Activated CD4-positive, alpha-beta memory T cell treated with anti-CD3 and anti-CD28 coated beads for 36 hours (primary cell): ENCODE measurements around the gene MTURN. TPM values are rescaled to one million over a fixed set of nuclear protein-coding genes. Genes with fewer than 3 reads are reported as not detected.
A peak's percentile ranks its signal among the peaks of the same experiment; 100 is the strongest.
"Not testable (repeated sequence)": the region's sequence is repeated elsewhere in the genome, so short reads cannot be mapped to it uniquely, and the experiment has no call there.

Experiments used
- CTCF ChIA-PET: fragments of 350-600 bp; sonication (Branson Sonifier 250); formaldehyde crosslinking; loops from one replicate; lab custom pipeline; 2021; ENCODE audit warnings: antibody characterized with exemption, inconsistent platforms; lab: Charles Lee
- POLR2A ChIA-PET: fragments of 350-600 bp; sonication (Branson Sonifier 250); formaldehyde crosslinking; loops from one replicate; lab custom pipeline; 2021; ENCODE audit warnings: antibody characterized with exemption; lab: Charles Lee
- DNase-seq: peaks from one replicate; pipeline ENCODE4 v3.0.0-alpha.2; 2020
- H3K27ac Mint-ChIP-seq: one replicate; pipeline ENCODE4 v1.8.0; 2021; ENCODE audit warnings: mixed read lengths
- H3K27me3 Mint-ChIP-seq: one replicate; pipeline ENCODE4 v1.8.0; 2021; ENCODE audit warnings: mixed read lengths
- H3K36me3 Mint-ChIP-seq: one replicate; pipeline ENCODE4 v1.8.0; 2021; ENCODE audit warnings: mixed read lengths
- H3K4me1 Mint-ChIP-seq: one replicate; pipeline ENCODE4 v1.8.0; 2021; ENCODE audit warnings: low read depth, mixed read lengths
- H3K4me3 Mint-ChIP-seq: one replicate; pipeline ENCODE4 v1.8.0; 2021; ENCODE audit warnings: mild to moderate bottlenecking, mixed read lengths
- H3K9me3 Mint-ChIP-seq: one replicate; pipeline ENCODE4 v1.8.0; 2021; ENCODE audit warnings: mixed read lengths
- intact Hi-C: fragments of 100-400 bp; cut with micrococcal nuclease; formaldehyde crosslinking; loops from one replicate; pipeline ENCODE4 v1.15.1; 2023
- total RNA-seq, 2 experiments: library from RNA; stranded (reverse); gene quantifications; one replicate each; pipeline ENCODE4 v1.2.3, GENCODE V29; 2021

The MTURN gene
- 1 to 10 TPM; 3.1 to 3.7 TPM for total RNA-seq

DNA sequence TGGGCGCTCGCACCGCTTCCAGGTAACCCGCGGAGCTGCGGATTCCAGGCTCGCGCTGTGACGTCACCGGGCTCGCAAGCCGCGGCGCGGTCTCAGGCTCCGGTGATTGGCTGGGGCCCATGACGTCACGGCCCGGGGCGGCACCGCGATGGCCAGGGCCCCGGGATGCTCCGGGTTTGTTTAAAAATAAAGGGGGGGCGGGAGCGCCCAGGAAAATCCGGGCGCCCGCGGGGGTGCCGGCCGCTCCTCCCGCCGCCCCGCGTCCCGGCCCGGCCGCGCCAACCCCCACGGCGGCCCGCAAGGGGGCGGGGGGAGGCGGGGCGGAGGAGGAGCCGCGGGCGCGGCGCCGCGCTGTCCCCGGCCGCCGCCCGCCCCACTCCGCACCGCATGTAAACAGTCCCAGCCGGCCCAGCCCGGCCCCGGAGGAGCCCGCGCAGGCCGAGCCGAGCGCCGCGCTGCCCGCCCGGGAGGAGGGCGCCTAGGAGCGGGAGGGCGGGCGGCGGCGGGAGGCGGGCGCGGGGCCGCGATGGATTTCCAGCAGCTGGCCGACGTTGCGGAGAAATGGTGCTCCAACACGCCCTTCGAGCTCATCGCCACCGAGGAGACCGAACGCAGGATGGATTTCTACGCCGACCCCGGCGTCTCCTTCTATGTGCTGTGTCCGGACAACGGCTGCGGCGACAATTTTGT lies at the start of gene MTURN:
MTURN (plus strand) TSS at position 376 of the 690 bp plus-strand sequence; CDS start at position 527, 151 bp downstream.
- Mint-ChIP-seq H3K9me3 (no peaks in the 10 kb centered on the region), H3K27me3 (no peaks in the 10 kb centered on the region), H3K36me3 (no peaks in the 10 kb centered on the region), H3K27ac (peak within 1 kb of the TSS; percentile 45), H3K4me3 (peak within 1 kb of the TSS; percentile 86), H3K4me1 (peaks cover 5% of the 10 kb centered on the region)
- intact Hi-C loops, result loop anchor here (1.0 to 10.0 kb wide), 3 partner anchors 108 to 220 kb away; partner anchors contain the start of genes FKBP14 and ZNRF2
- POLR2A ChIA-PET, result no interaction called here
- peak; percentile 88 for DNase-seq
- CTCF ChIA-PET, result interaction anchor here (0.7 to 1.3 kb wide), 3 partner anchors 22 to 429 kb away, joined by 3 to 4 read pairs (median 3); no protein-coding TSS in a partner anchor

DNA sequence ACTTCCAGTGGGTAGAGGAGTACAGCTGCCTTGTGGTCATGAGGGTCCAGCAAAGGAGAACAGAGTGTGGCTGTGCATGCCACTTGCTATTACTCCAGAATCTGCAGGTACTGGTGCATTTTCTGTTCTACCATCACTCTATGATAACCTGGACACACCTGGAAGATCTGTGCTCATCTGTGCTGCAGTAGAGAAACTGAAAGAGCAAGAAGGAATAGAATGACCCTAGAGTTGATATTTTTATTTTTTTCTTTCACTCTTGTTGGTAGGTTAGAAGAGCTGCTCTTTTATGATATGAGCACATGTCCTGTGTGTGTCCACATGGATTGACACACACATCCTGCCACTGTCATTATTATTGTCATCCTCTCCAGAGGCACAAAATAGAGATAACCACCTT lies 48.3 kb upstream of the MTURN start:
- Mint-ChIP-seq H3K4me3 (no peak overlapping the region), H3K36me3 (no peaks in the 10 kb centered on the region), H3K27ac (no peak overlapping the region), H3K27me3 (no peaks in the 10 kb centered on the region), H3K4me1 (no peaks in the 10 kb centered on the region), H3K9me3 (no peaks in the 10 kb centered on the region)
- intact Hi-C loops, result no loop called here
- no peak for DNase-seq
- CTCF ChIA-PET, result no interaction called here
- POLR2A ChIA-PET, result no interaction called here

DNA sequence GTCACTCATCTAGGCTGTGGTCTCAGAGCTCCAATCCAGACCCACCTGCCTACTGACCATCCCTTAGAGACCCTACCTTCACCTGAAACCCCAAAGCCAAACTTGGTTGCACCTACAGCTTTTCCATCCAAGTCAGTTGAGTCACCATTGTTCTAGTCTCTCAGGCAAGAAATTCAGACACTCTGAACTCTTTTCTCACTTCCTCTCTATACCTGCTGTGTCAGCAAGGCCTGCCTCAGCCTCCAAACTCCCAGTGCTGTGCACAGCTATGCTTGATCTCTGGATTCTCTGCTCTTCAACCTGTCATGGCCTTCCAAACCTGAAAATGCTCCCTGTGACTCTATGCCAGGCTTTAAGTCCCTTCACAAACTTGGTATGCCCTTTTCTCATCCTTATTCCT lies 47.4 kb upstream of the MTURN start:
- no peaks in the 10 kb centered on the region for H3K36me3 Mint-ChIP-seq
- no peaks in the 10 kb centered on the region for H3K27me3 Mint-ChIP-seq
- H3K4me3 Mint-ChIP-seq, result no peak overlapping the region
- POLR2A ChIA-PET, result no interaction called here
- no peak overlapping the region for H3K27ac Mint-ChIP-seq
- H3K9me3 Mint-ChIP-seq, result no peaks in the 10 kb centered on the region
- intact Hi-C loops, result no loop called here
- CTCF ChIA-PET, result interaction anchor here (1.0 kb wide), 1 partner anchor 12 kb away, joined by 5 read pairs; no protein-coding TSS in a partner anchor
- no peak for DNase-seq
- no peaks in the 10 kb centered on the region for H3K4me1 Mint-ChIP-seq

DNA sequence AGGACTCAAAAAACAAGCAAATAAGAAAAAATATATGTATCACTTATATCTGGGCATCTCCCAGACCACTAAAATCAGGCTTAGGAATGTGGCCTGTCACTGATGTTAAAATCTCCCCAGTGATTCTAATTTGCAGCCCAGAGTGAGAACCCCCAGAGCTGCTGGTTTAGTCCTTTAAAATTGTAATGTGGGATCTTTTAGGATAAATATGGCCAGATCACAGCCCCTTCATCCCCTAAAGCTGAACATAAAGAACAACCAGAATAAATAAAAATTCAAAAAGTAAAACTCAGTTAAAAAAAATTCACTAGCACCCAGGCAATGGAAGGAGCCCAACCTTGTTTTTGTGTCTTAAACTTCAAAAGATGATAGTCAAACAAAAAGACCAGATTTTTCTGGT lies 46.4 kb upstream of the MTURN start:
- POLR2A ChIA-PET, result no interaction called here
- no peaks in the 10 kb centered on the region for H3K4me1 Mint-ChIP-seq
- no peaks in the 10 kb centered on the region for H3K36me3 Mint-ChIP-seq
- no peak overlapping the region for H3K27ac Mint-ChIP-seq
- CTCF ChIA-PET, result no interaction called here
- intact Hi-C loops, result no loop called here
- H3K4me3 Mint-ChIP-seq, result no peak overlapping the region
- no peak for DNase-seq
- no peaks in the 10 kb centered on the region for H3K27me3 Mint-ChIP-seq
- no peaks in the 10 kb centered on the region for H3K9me3 Mint-ChIP-seq

DNA sequence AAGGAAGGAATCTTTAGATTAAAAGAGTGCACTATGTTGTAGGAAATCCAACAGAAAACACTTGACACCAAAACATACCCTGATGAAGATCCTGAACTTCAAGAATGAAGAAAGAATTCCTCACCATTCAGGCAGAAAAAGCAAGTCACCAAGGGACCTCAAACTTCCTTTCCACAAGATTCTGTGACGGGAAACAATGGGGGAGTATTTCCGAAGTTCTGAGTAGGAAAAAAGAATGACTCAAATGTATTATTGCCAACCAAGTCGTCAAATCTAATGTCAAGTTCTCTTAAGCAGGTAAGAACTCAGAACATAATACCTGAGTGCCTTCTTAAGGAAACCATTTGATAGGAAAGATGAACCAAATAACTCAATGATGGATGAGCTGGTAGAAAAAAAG lies 44.7 kb upstream of the MTURN start:
- intact Hi-C loops, result no loop called here
- Mint-ChIP-seq H3K4me1 (no peaks in the 10 kb centered on the region), H3K27ac (no peak overlapping the region), H3K27me3 (no peaks in the 10 kb centered on the region), H3K36me3 (peaks cover 4% of the 10 kb centered on the region), H3K4me3 (no peak overlapping the region), H3K9me3 (no peaks in the 10 kb centered on the region)
- ChIA-PET CTCF (interaction anchor here (0.8 kb wide), 1 partner anchor 28 kb away, joined by 3 read pairs; no protein-coding TSS in a partner anchor), POLR2A (no interaction called here)
- no peak for DNase-seq

DNA sequence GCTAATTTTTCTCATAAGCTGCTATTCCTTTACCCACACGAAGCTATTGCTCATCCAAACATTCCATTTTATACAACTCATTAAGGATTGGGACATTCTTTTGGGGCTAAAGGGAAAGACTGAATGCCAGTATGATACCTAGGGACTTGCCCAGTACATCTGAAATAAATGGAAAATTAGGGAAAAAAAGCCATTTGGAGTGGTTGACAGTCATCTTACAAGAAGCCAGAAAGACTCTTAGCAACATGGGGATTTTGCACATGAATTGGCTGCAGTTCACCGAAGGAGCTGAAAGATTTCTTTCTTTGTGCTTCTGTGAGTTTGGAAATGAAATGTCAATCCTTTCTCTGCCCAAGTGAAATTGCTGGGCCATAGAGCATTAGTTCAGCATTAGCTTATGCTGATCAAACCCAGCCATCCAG lies 43.3 kb upstream of the MTURN start:
- H3K27ac Mint-ChIP-seq, result no peak overlapping the region
- H3K4me1 Mint-ChIP-seq, result no peaks in the 10 kb centered on the region
- H3K36me3 Mint-ChIP-seq, result peaks cover 6% of the 10 kb centered on the region
- H3K27me3 Mint-ChIP-seq, result no peaks in the 10 kb centered on the region
- no peak for DNase-seq
- intact Hi-C loops, result no loop called here
- no peaks in the 10 kb centered on the region for H3K9me3 Mint-ChIP-seq
- CTCF ChIA-PET, result no interaction called here
- POLR2A ChIA-PET, result no interaction called here
- no peak overlapping the region for H3K4me3 Mint-ChIP-seq

DNA sequence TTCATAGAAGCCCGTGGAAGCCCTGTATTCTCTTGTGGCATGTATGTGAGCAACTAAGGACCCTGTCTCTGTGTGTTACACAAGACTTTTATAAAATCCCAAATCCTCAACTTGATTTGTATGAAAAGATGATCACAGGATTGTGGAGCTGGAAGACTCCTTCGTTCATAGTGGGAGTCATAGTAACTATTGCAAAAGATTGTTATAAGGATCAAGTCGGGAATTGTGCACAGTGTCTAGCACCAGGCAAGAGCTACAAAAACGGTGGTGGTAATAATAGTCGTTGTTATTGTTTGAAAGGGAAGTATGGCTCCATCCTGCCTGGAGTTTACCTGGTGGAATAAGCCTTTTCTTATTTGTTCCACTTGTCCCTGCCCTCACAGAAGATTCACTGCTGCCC lies 42.8 kb upstream of the MTURN start:
- no peak overlapping the region for H3K4me3 Mint-ChIP-seq
- ChIA-PET POLR2A (no interaction called here), CTCF (interaction anchor here (1.0 kb wide), 1 partner anchor 9 kb away, joined by 3 read pairs; no protein-coding TSS in a partner anchor)
- intact Hi-C loops, result no loop called here
- no peaks in the 10 kb centered on the region for H3K4me1 Mint-ChIP-seq
- H3K36me3 Mint-ChIP-seq, result peaks cover 6% of the 10 kb centered on the region
- DNase-seq, result no peak
- H3K27me3 Mint-ChIP-seq, result no peaks in the 10 kb centered on the region
- H3K9me3 Mint-ChIP-seq, result no peaks in the 10 kb centered on the region
- no peak overlapping the region for H3K27ac Mint-ChIP-seq

DNA sequence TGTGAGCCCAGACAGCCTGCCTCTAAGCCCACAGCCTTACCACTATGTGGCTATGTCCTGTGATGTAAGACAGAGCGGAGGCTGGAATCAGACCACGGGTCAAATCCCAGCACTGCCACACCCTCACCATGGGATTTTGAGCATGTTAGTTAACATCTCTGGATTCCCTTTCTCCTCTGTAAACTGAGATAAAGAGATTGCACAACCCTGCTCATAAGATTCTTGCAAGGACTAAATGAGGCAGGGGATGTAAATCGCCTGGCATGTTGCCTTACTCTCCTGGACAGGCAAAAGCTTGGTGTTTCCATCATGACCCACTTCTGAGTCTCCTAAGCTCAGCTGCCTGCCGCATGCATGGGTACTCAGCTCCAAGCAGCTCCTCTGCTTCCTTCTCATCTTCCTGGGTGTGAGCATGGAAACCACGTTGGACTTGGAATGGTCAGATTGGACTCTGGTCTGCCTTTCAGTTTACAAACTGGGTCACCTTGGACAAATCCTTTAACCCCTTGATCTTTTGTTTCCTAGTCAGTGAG lies 41.3 kb upstream of the MTURN start:
- POLR2A ChIA-PET, result no interaction called here
- CTCF ChIA-PET, result no interaction called here

DNA sequence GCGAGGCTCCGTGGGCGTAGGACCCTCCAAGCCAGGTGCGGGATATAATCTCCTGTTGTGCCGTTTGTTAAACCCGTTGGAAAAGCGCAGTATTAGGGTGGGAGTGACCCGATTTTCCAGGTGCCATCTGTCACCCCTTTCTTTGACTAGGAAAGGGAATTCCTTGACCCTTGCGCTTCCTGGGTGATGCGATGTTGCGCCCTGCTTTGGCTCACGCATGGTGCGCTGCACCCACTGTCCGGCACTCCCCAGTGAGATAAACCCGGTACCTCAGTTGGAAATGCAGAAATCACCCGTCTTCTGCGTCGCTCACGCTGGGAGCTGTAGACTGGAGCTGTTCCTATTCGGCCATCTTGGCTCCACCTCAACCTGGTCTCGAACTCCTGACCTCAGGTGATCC lies 36.2 kb upstream of the MTURN start:
- CTCF ChIA-PET, result not testable (repeated sequence)

More for the DNA sequence above, 41.3 kb upstream of the MTURN start:
- no peaks in the 10 kb centered on the region for H3K4me1 Mint-ChIP-seq
- H3K27me3 Mint-ChIP-seq, result no peaks in the 10 kb centered on the region
- intact Hi-C loops, result no loop called here
- no peak for DNase-seq
- no peaks in the 10 kb centered on the region for H3K9me3 Mint-ChIP-seq
- no peak overlapping the region for H3K4me3 Mint-ChIP-seq
- no peak overlapping the region for H3K27ac Mint-ChIP-seq
- peaks cover 8% of the 10 kb centered on the region for H3K36me3 Mint-ChIP-seq

DNA sequence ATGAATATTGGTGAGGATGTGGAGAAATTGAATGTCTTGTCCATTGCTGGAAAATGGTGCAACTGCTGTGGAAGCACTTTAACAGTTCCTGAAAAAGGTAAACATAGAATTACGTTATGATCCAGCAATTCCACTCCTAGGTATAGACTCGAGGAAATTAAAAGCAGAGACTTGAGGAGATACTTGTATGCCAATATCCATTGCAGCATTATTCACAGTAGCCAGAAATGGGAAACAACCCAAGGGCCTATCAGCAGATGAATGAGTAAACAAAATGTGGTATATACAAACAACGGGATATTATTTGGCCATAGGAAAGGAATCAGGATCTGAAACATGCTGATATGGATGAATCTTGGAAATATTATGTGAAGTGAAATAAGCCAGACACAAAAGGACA lies 32.5 kb upstream of the MTURN start:
- Mint-ChIP-seq H3K36me3 (peaks cover 1% of the 10 kb centered on the region), H3K4me1 (no peaks in the 10 kb centered on the region), H3K4me3 (no peak overlapping the region), H3K9me3 (no peaks in the 10 kb centered on the region), H3K27me3 (no peaks in the 10 kb centered on the region), H3K27ac (no peak overlapping the region)
- intact Hi-C loops, result no loop called here
- CTCF ChIA-PET, result no interaction called here
- POLR2A ChIA-PET, result no interaction called here
- DNase-seq, result no peak

More for the DNA sequence above, 36.2 kb upstream of the MTURN start:
- H3K4me3 Mint-ChIP-seq, DNase-seq, POLR2A ChIA-PET, H3K36me3 Mint-ChIP-seq, intact Hi-C loops, H3K4me1 Mint-ChIP-seq, H3K9me3 Mint-ChIP-seq, H3K27me3 Mint-ChIP-seq, H3K27ac Mint-ChIP-seq: not testable (repeated sequence)

DNA sequence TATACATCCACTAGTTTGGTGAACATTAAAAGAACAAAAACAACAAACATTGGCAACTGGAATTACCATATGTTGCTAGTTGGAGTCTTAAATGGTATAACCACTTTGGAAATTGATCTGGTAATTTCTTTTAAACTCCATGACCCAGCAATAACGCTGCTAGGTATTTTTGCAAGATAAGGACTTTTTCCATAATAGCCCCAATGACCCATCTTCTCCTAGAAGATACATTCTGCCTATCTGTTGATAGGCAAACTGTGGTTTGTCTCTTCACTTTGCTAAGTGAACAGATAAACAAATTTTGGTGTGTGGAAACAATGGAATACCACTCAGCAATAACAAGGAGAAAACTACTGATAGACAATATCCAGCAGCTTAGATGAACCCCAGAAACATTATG lies 30.6 kb upstream of the MTURN start:
- DNase-seq, result no peak
- Mint-ChIP-seq H3K27ac (no peak overlapping the region), H3K36me3 (peaks cover 2% of the 10 kb centered on the region), H3K9me3 (peaks cover 3% of the 10 kb centered on the region), H3K27me3 (no peaks in the 10 kb centered on the region), H3K4me3 (no peak overlapping the region), H3K4me1 (no peaks in the 10 kb centered on the region)
- POLR2A ChIA-PET, result no interaction called here
- CTCF ChIA-PET, result no interaction called here
- intact Hi-C loops, result no loop called here

DNA sequence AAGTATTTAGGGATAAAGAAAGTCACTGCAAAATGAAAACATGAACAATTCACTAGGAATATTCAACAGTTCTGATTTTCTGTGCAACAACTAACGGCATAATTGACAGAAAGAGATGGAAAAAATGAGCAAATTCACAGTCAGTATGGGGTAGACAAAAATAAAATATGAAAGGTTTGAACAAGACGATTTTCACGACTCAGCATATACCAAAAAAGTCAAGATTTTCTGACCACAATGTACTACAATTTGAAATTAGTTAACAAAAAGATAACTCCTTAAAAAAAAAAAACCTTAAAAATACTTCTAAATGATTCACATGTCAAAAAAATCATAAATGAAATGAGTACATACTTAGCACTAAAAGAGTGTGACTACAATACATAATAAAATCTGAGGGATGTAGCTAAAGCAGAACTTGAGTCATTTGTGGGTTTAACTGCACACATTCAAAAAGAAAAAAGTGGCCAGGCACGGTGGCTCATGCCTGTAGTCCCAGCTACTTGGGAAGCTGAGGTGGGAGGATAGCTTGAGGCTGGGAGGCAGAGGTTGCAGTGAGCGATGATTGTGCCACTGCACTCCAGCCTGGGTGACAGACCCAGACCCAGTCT lies 22.6 kb upstream of the MTURN start:
- Mint-ChIP-seq H3K4me3 (no peak overlapping the region), H3K36me3 (peaks cover 6% of the 10 kb centered on the region), H3K4me1 (peaks cover 5% of the 10 kb centered on the region), H3K27ac (no peak overlapping the region), H3K27me3 (no peaks in the 10 kb centered on the region), H3K9me3 (peaks cover 18% of the 10 kb centered on the region)
- CTCF ChIA-PET, result no interaction called here
- intact Hi-C loops, result no loop called here
- peak; percentile 12 for DNase-seq
- POLR2A ChIA-PET, result no interaction called here
